ENCODE data around the gene METRNL. TPM values are rescaled to one million over a fixed set of nuclear protein-coding genes. Genes with fewer than 3 reads are reported as not detected.
A peak's percentile ranks its signal among the peaks of the same experiment; 100 is the strongest.

METRNL gene
- total RNA-seq, 1 donor, result 140 TPM

DNA sequence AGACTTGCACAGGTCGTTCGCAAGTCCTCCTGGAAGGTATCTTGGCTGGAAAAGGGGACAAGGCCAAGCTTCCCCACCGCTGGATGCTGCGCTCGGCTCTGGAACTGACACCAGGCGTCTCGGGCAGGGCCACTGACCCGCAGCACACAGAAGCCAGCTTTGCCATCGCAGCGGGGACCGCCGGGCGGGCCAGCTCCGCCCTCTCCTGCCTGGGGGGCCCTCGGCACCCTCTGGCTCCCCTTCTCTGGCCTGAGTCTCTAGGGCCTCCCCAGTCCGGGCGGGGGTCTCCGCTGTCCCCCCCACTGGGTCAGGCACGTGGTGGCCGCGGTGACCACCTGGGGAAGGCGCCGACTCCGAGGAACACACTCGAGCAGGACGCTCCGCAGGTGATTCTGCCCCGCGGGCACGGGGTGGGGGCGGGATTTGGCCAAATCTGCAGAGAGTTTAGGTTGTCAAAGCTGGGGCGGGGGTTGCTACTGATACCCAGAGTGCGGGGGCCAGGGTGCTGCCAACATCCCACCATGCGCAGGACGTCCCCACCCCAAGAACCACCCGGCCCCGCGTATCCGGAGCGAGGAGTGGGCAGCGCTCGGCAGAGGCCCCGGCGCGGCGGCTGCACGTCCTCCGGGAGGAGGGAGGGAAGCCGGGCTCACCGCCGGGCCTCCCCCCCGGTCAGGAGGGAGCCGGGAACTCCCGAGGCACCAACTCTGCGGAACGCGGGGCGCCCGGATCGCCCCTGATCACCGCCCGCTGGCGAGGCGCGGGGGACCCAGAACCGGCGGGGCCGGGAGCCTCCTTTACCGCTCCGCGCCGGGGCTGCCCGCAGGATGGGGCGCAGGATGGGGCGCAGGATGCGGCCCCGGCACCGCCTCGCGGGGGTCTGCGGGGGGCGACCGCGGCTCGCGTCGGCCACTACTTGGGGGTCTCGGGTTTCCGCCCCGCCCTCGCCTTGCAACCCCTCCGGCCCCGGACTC is 744 bp upstream of the METRNL start:
- Histone ChIP-seq H3K36me3 (ENCODE audit: insufficient read depth, low read length) (peaks cover 13% of the 10 kb centered on the region), H3K4me3 (ENCODE audit: insufficient read depth, low read length) (peak overlapping the region; percentile 74), H3K4me2 (ENCODE audit: insufficient read depth, low read length) (peak overlapping the region; percentile 80), H3K9me3 (ENCODE audit: low read depth, low read length) (no peaks in the 10 kb centered on the region), H2AFZ (ENCODE audit: low read length) (no peak overlapping the region), H3K79me2 (ENCODE audit: insufficient read depth, low read length) (peaks cover 32% of the 10 kb centered on the region), H3K27ac (ENCODE audit: low read depth, low read length) (no peak overlapping the region), H3K27me3 (ENCODE audit: insufficient read depth, low read length) (peaks cover 7% of the 10 kb centered on the region), H3K4me1 (ENCODE audit: insufficient read depth, low read length) (peaks cover 28% of the 10 kb centered on the region), H4K20me1 (ENCODE audit: insufficient read depth, low read length) (peaks cover 23% of the 10 kb centered on the region)
- TF ChIP-seq, protein P1, sequence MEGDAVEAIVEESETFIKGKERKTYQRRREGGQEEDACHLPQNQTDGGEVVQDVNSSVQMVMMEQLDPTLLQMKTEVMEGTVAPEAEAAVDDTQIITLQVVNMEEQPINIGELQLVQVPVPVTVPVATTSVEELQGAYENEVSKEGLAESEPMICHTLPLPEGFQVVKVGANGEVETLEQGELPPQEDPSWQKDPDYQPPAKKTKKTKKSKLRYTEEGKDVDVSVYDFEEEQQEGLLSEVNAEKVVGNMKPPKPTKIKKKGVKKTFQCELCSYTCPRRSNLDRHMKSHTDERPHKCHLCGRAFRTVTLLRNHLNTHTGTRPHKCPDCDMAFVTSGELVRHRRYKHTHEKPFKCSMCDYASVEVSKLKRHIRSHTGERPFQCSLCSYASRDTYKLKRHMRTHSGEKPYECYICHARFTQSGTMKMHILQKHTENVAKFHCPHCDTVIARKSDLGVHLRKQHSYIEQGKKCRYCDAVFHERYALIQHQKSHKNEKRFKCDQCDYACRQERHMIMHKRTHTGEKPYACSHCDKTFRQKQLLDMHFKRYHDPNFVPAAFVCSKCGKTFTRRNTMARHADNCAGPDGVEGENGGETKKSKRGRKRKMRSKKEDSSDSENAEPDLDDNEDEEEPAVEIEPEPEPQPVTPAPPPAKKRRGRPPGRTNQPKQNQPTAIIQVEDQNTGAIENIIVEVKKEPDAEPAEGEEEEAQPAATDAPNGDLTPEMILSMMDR (IDR thresholded peaks at IDR 0.05; ENCODE audit: extremely low read depth, low read depth, low read length), result no peak
- DNase-seq (ENCODE audit: insufficient read length, low spot score, missing footprints), result peak; percentile 96

DNA sequence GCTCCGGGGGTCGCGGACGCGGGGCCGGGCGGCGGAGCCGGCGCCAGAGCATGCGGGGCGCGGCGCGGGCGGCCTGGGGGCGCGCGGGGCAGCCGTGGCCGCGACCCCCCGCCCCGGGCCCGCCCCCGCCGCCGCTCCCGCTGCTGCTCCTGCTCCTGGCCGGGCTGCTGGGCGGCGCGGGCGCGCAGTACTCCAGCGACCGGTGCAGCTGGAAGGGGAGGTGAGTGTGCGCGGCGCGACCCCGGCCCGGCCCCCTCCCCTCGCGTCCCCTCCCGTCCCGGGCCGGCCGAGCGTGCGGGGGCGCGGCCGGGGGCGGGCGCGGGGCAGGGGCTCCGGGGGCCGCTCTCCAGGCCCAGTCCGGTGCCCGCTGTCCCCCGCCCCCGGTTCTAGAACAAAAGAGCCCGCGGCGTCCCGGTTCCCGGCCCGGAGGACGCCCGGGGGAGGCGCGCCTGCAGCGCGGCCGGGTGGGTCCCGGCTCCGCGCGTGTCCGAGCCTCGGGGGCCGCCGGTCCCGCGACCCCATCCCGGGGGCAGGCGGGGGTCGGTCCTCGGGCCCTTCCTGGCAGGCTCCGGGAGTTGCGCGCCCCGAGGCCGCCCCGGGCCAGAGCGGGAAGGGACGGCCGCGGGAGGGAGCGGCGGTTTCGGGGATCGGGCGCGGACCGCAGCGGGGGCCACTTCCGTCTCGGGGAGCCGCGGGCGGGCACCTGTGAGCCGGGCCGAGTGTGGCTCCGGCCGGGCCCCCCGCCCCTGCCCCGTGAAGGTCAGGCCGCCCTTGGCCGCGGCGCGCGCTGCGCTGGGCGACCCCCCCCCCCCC is 563 bp downstream of the METRNL start:
- Histone ChIP-seq H4K20me1 (ENCODE audit: insufficient read depth, low read length) (peaks cover 36% of the 10 kb centered on the region), H2AFZ (ENCODE audit: low read length) (no peak overlapping the region), H3K4me2 (ENCODE audit: insufficient read depth, low read length) (no peak overlapping the region), H3K36me3 (ENCODE audit: insufficient read depth, low read length) (peaks cover 22% of the 10 kb centered on the region), H3K27ac (ENCODE audit: low read depth, low read length) (peak overlapping the region; percentile 37), H3K4me3 (ENCODE audit: insufficient read depth, low read length) (peak overlapping the region; percentile 82), H3K79me2 (ENCODE audit: insufficient read depth, low read length) (peaks cover 42% of the 10 kb centered on the region), H3K27me3 (ENCODE audit: insufficient read depth, low read length) (peaks cover 7% of the 10 kb centered on the region), H3K4me1 (ENCODE audit: insufficient read depth, low read length) (peaks cover 37% of the 10 kb centered on the region), H3K9me3 (ENCODE audit: low read depth, low read length) (no peaks in the 10 kb centered on the region)
- no peak for DNase-seq (ENCODE audit: insufficient read length, low spot score, missing footprints)
- TF ChIP-seq, protein P1 (IDR thresholded peaks at IDR 0.05; ENCODE audit: extremely low read depth, low read depth, low read length), result no peak

DNA sequence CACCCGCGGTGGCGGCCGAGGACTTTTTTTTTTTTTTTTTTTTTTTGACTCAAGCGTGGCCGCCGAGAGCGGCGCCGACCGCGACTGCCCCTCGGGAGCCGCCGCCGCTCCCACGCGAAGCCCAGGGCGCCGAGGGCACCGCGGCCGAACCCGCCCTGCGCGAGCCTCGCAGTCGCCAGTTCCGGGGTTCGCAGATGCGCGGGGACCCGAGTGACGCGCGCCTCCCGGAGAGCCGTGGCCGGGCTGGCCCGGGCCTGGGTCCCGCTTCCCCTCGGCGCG is 1.1 kb downstream of the METRNL start:
- Histone ChIP-seq H3K4me3 (ENCODE audit: insufficient read depth, low read length) (peak overlapping the region; percentile 82), H3K79me2 (ENCODE audit: insufficient read depth, low read length) (peaks cover 48% of the 10 kb centered on the region), H2AFZ (ENCODE audit: low read length) (no peak overlapping the region), H3K27me3 (ENCODE audit: insufficient read depth, low read length) (peaks cover 7% of the 10 kb centered on the region), H3K27ac (ENCODE audit: low read depth, low read length) (peak overlapping the region; percentile 48), H3K9me3 (ENCODE audit: low read depth, low read length) (no peaks in the 10 kb centered on the region), H4K20me1 (ENCODE audit: insufficient read depth, low read length) (peaks cover 42% of the 10 kb centered on the region), H3K4me2 (ENCODE audit: insufficient read depth, low read length) (no peak overlapping the region), H3K36me3 (ENCODE audit: insufficient read depth, low read length) (peaks cover 27% of the 10 kb centered on the region), H3K4me1 (ENCODE audit: insufficient read depth, low read length) (peaks cover 40% of the 10 kb centered on the region)
- no peak for DNase-seq (ENCODE audit: insufficient read length, low spot score, missing footprints)
- TF ChIP-seq, protein P1 (IDR thresholded peaks at IDR 0.05; ENCODE audit: extremely low read depth, low read depth, low read length), result no peak

All from osteoblast (primary cell).